Skeletal muscle satellite cell (primary cell): ENCODE data around the gene EPO.

Source experiments
- H3K27me3 ChIP-seq: 2 replicates; pipeline ENCODE4 v1.7.0; 2013; ENCODE audit warnings: low read length; ENCODE audit not compliant: control insufficient read depth, insufficient read depth
- H3K36me3 ChIP-seq: 2 replicates; pipeline ENCODE4 v1.7.0; 2013; ENCODE audit warnings: mild to moderate bottlenecking, control low read depth, low read length; ENCODE audit not compliant: insufficient read depth
- H3K4me1 ChIP-seq: 2 replicates; pipeline ENCODE4 v1.7.0; 2013; ENCODE audit warnings: low read length; ENCODE audit not compliant: control insufficient read depth, insufficient read depth
- H3K4me2 ChIP-seq: 2 replicates; pipeline ENCODE4 v1.7.0; 2013; ENCODE audit warnings: mild to moderate bottlenecking, low read length
- H3K4me3 ChIP-seq: 2 replicates; pipeline ENCODE4 v1.7.0; 2013; ENCODE audit warnings: low read length
- H3K9ac ChIP-seq: 2 replicates; pipeline ENCODE4 v1.7.0; 2013; ENCODE audit warnings: mild to moderate bottlenecking, low read depth, low read length, moderate library complexity
- H3K9me3 ChIP-seq: replicated peaks from 2 replicates; pipeline ENCODE4 v1.7.0; 2013; ENCODE audit warnings: mild to moderate bottlenecking, control low read depth, low read length

EPO gene

GRCh38 chr7:100763556-100764140 lies 43.4 kb downstream of the EPO start:
- no peak overlapping the region for H3K4me3 ChIP-seq
- H3K9me3 ChIP-seq = no peaks in the 10 kb centered on the region
- no peaks in the 10 kb centered on the region for H3K4me1 ChIP-seq
- no peak overlapping the region for H3K9ac ChIP-seq
- H3K4me2 ChIP-seq = no peak overlapping the region
- no peaks in the 10 kb centered on the region for H3K36me3 ChIP-seq
- peaks cover 58% of the 10 kb centered on the region for H3K27me3 ChIP-seq

DNA sequence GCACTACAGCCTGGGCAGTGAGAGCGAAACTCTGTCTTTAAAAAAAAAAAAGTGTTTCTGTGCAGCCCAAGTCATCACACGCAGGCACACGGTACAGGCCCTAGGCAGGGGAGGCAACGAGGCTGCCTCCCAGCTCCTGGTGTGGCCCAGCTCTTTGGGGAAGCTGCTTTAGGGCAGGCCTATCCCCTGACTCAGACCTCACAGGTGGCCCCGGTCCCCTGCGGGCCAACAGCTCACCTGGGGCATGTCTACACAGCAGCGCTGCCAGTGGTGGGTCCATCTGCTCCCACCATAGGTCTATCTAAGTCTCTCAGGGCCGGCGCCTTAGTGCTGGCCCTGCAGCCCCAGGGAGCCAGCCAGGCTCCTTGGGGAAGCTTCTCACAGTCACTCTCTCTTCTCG lies 44.6 kb downstream of the EPO start:
- Histone ChIP-seq H3K4me1 (no peaks in the 10 kb centered on the region), H3K4me2 (no peak overlapping the region), H3K9me3 (no peaks in the 10 kb centered on the region), H3K36me3 (no peaks in the 10 kb centered on the region), H3K27me3 (peaks cover 55% of the 10 kb centered on the region), H3K9ac (no peak overlapping the region), H3K4me3 (no peak overlapping the region)

- H3K36me3 ChIP-seq = no peaks in the 10 kb centered on the region
- no peak overlapping the region for H3K4me2 ChIP-seq
- H3K27me3 ChIP-seq = peaks cover 51% of the 10 kb centered on the region
- no peak overlapping the region for H3K9ac ChIP-seq
- no peaks in the 10 kb centered on the region for H3K4me1 ChIP-seq
- no peak overlapping the region for H3K4me3 ChIP-seq
- H3K9me3 ChIP-seq = no peaks in the 10 kb centered on the region
These were observed 45.0 kb downstream of the EPO start for GRCh38 chr7:100765250-100765649.

GRCh38 chr7:100768784-100769183 lies 48.5 kb downstream of the EPO start:
- H3K4me2 ChIP-seq = no peak overlapping the region
- H3K27me3 ChIP-seq = peaks cover 39% of the 10 kb centered on the region
- H3K4me1 ChIP-seq = no peaks in the 10 kb centered on the region
- H3K9ac ChIP-seq = no peak overlapping the region
- H3K4me3 ChIP-seq = no peak overlapping the region
- H3K9me3 ChIP-seq = no peaks in the 10 kb centered on the region
- no peaks in the 10 kb centered on the region for H3K36me3 ChIP-seq
